Muscle of back (tissue), 11 donors: ENCODE data around the gene CAPN13. TPM values are rescaled to one million over a fixed set of nuclear protein-coding genes. Genes with fewer than 3 reads are reported as not detected.
"Not testable (repeated sequence)": the region's sequence is repeated elsewhere in the genome, so short reads cannot be mapped to it uniquely, and the experiment has no call there.

Source experiments
- DNase-seq, 3 donors: peaks; one replicate each; pipeline versions ENCODE4 v3.0.0 to v3.0.0-alpha.2; 2013
- polyA plus RNA-seq, 10 donors: library from polyadenylated mRNA; unstranded; fragments of 120-200 nt; gene quantifications; one replicate each; pipeline ENCODE4 v1.2.1, GENCODE V29; 2013; ENCODE audit not compliant: insufficient read length in 10 of 10

Gene CAPN13
- polyA plus RNA-seq, 10 donors = 0.08 to 0.22 (median 0.12) TPM; not detected in 5

GRCh38 chr2:30705711-30706533 lies 101.3 kb downstream of the CAPN13 start:
- DNase-seq = no peak

GRCh38 chr2:30705056-30705455 lies 102.2 kb downstream of the CAPN13 start:
- DNase-seq = no peak

- DNase-seq = no peak
Observed at GRCh38 chr2:30704309-30705020, 102.8 kb downstream of the CAPN13 start.

- DNase-seq = no peak
Observed at GRCh38 chr2:30702694-30703093, 104.6 kb downstream of the CAPN13 start.

GRCh38 chr2:30701782-30702181 lies 105.5 kb downstream of the CAPN13 start:
- DNase-seq = no peak

GRCh38 chr2:30697242-30698103 lies 109.8 kb downstream of the CAPN13 start:
- DNase-seq = not testable (repeated sequence)

GRCh38 chr2:30695749-30696148 lies 111.5 kb downstream of the CAPN13 start:
- DNase-seq = no peak

GRCh38 chr2:30694286-30695055 lies 112.8 kb downstream of the CAPN13 start:
- no peak for DNase-seq

GRCh38 chr2:30693821-30694281 lies 113.4 kb downstream of the CAPN13 start:
- DNase-seq = no peak

GRCh38 chr2:30692829-30693275 lies 114.4 kb downstream of the CAPN13 start:
- DNase-seq = no peak

GRCh38 chr2:30691948-30692828 lies 115.1 kb downstream of the CAPN13 start:
- DNase-seq = no peak

- no peak for DNase-seq
Observed at GRCh38 chr2:30691091-30691947, 115.9 kb downstream of the CAPN13 start.

- DNase-seq = no peak
Observed at GRCh38 chr2:30690126-30690561, 117.1 kb downstream of the CAPN13 start.

GRCh38 chr2:30689496-30690125 lies 117.6 kb downstream of the CAPN13 start:
- no peak for DNase-seq

- DNase-seq = peak in 2 of 3 donors; percentile 39 to 44
Observed at GRCh38 chr2:30688956-30689401, 118.3 kb downstream of the CAPN13 start.

- DNase-seq = no peak
Observed at GRCh38 chr2:30686669-30687068, 120.6 kb downstream of the CAPN13 start.

- DNase-seq = no peak
Observed at GRCh38 chr2:30686000-30686399, 121.2 kb downstream of the CAPN13 start.

GRCh38 chr2:30684996-30685395 lies 122.2 kb downstream of the CAPN13 start:
- no peak for DNase-seq
